Common myeloid progenitor, CD34-positive (primary cell): Measurements from ENCODE around the gene PLA2G4F.

Source experiments
- CTCF ChIA-PET: fragments of 350-600 bp; sonication (Branson Sonifier 250); formaldehyde crosslinking; loops from one replicate; lab custom pipeline; 2021; ENCODE audit warnings: antibody characterized with exemption; lab: Charles Lee
- POLR2A ChIA-PET: fragments of 350-600 bp; sonication (Branson Sonifier 250); formaldehyde crosslinking; loops from one replicate; lab custom pipeline; 2021; ENCODE audit warnings: antibody characterized with exemption; lab: Charles Lee
- DNase-seq, 3 donors: peaks; one replicate each; pipeline versions ENCODE4 v3.0.0 to v3.0.0-alpha.2; 2013
- H3K27ac ChIP-seq, 2 experiments: 1 replicate in 1 of 2; 2 replicates in 1 of 2; pipeline ENCODE4 v1.7.0; 2013; ENCODE audit warnings: inconsistent platforms in 2 of 2, low read length in 2 of 2, mild to moderate bottlenecking in 2 of 2, low read depth in 1 of 2, moderate library complexity in 1 of 2; ENCODE audit not compliant: severe bottlenecking in 2 of 2, insufficient read depth in 1 of 2, poor library complexity in 1 of 2
- H3K27me3 ChIP-seq, 5 experiments: replicated peaks in 2 of 5; 1 replicate in 3 of 5; 2 replicates in 2 of 5; pipeline versions ENCODE4 v1.6.1 to v1.7.0; 2013; ENCODE audit warnings: low read length in 4 of 5, mild to moderate bottlenecking in 2 of 5, moderate library complexity in 2 of 5, inconsistent platforms in 1 of 5; ENCODE audit not compliant: insufficient read depth in 5 of 5, control insufficient read depth in 4 of 5
- H3K36me3 ChIP-seq, 4 experiments: 1 replicate in 2 of 4; 2 replicates in 2 of 4; pipeline versions ENCODE4 v1.6.1 to v1.7.0; 2013; ENCODE audit warnings: low read length in 3 of 4, control low read depth in 1 of 4, mild to moderate bottlenecking in 1 of 4; ENCODE audit not compliant: control insufficient read depth in 4 of 4, insufficient read depth in 4 of 4
- H3K4me1 ChIP-seq, 4 experiments: 1 replicate in 3 of 4; 2 replicates in 1 of 4; pipeline versions ENCODE4 v1.6.1 to v1.7.1; 2013; ENCODE audit warnings: low read length in 3 of 4, mild to moderate bottlenecking in 3 of 4, control low read depth in 1 of 4, inconsistent platforms in 1 of 4, moderate library complexity in 1 of 4; ENCODE audit not compliant: control insufficient read depth in 4 of 4, insufficient read depth in 4 of 4; ENCODE audit errors: control extremely low read depth in 1 of 4
- H3K4me3 ChIP-seq, 7 experiments: 1 replicate in 4 of 7; 2 replicates in 3 of 7; pipeline versions ENCODE4 v1.5.1 to v1.7.0; 2013; ENCODE audit warnings: mild to moderate bottlenecking in 7 of 7, low read length in 6 of 7, moderate library complexity in 6 of 7, inconsistent platforms in 2 of 7, low read depth in 2 of 7, control low read depth in 1 of 7; ENCODE audit not compliant: insufficient read depth in 4 of 7, control insufficient read depth in 1 of 7; ENCODE audit errors: extremely low read depth in 1 of 7
- H3K9me3 ChIP-seq, 5 experiments: 1 replicate in 4 of 5; 2 replicates in 1 of 5; pipeline versions ENCODE4 v1.6.1 to v1.7.1; 2013; ENCODE audit warnings: low read length in 4 of 5, mild to moderate bottlenecking in 2 of 5, inconsistent platforms in 1 of 5, low read depth in 1 of 5, moderate library complexity in 1 of 5; ENCODE audit not compliant: control insufficient read depth in 4 of 5, insufficient read depth in 2 of 5; ENCODE audit errors: control extremely low read depth in 1 of 5
- WGBS: methylation state at CpG from one replicate; pipeline ENCODE4 v1.1.5; 2013; ENCODE audit not compliant: insufficient coverage; 5-methylcytosine and 5-hydroxymethylcytosine counted together

Gene PLA2G4F

DNA sequence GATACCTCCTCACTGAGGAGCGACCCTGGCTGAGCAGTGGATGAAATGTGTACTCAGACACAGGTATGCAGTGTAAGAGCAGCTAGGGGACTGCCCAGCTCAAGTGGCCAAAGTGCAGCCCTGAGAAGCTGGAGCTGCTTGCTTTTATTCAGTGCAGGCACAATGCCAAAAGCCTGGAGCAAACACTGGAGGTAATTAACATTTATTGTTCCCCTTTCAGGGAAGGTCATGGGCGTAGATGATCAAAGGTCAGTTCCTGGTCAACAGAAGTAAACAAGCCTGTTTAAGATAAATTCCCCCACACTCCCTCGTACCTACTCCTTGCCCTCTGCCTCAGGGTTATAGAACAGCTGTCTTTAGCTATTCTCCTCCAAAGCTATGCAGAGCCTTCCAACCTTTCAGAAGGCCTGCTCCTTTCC, 17.5 kb downstream of the PLA2G4F start:
- Histone ChIP-seq H3K27ac (no peak overlapping the region), H3K9me3 (no peaks in the 10 kb centered on the region), H3K27me3 (no peaks in the 10 kb centered on the region), H3K4me1 (no peaks in the 10 kb centered on the region), H3K4me3 (no peak overlapping the region), H3K36me3 (no peaks in the 10 kb centered on the region)
- 100% methylated on average over 3 of the region's 3 CpGs for WGBS
- no peak for DNase-seq
- ChIA-PET POLR2A (no interaction called here), CTCF (interaction anchor here (0.6 to 17.8 kb wide), 16 partner anchors 9 to 307 kb away, joined by 3 to 303 read pairs (median 5); partner anchors contain the start of gene PLA2G4F)

GRCh38 chr15:42138411-42138810, 18.0 kb downstream of the PLA2G4F start:
- Histone ChIP-seq H3K4me1 (no peaks in the 10 kb centered on the region), H3K9me3 (no peaks in the 10 kb centered on the region), H3K27me3 (no peaks in the 10 kb centered on the region), H3K4me3 (no peak overlapping the region), H3K27ac (no peak overlapping the region), H3K36me3 (no peaks in the 10 kb centered on the region)
- POLR2A ChIA-PET, result no interaction called here
- no peak for DNase-seq
- CTCF ChIA-PET, result interaction anchor here (1.0 to 17.8 kb wide), 18 partner anchors 8 to 515 kb away, joined by 3 to 303 read pairs (median 5); partner anchors contain the start of gene PLA2G4F
- 95% methylated on average over 4 of the region's 4 CpGs for WGBS

DNA sequence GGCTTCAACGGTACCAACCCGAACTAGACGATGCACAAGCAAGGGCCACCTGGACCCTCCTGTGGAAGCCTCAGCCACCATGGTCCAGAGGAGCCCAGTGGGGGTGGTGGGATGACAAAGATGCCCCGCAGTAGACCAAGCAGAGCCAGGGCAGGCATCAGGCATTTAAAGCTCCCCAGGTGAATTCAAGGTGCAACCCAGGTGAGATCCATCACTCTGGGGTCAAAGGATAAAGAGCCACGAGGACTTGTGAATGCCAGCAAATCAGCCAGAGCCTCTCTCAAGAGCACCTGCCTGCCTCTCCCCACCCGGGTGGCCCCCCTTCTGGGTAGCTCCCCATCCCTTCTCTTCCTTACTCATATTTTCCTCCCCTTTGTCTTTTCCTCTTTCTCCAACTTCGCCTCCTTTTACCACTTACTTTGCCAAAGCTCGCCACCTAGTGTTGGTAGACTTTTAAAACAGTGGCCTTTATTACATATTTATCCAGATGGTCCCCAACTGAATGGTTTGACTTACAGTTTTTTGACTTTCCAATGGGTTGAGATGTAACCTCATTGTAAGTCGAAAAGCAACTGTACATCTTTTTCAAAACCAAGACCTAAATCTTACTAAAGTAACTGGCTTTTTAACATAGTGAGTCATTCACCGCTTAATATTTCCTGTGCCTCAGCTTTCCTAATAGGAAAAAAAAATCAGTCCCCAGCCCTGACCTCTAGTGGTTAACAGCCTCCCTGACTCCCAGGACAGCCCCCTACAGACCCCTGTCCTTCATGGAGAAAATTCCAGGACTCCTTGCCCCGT, 18.8 kb downstream of the PLA2G4F start:
- CTCF ChIA-PET, result interaction anchor here (0.7 to 17.8 kb wide), 19 partner anchors 10 to 515 kb away, joined by 3 to 303 read pairs (median 4); partner anchors contain the start of gene PLA2G4F
- 66% methylated on average over 9 of the region's 11 CpGs for WGBS

DNA sequence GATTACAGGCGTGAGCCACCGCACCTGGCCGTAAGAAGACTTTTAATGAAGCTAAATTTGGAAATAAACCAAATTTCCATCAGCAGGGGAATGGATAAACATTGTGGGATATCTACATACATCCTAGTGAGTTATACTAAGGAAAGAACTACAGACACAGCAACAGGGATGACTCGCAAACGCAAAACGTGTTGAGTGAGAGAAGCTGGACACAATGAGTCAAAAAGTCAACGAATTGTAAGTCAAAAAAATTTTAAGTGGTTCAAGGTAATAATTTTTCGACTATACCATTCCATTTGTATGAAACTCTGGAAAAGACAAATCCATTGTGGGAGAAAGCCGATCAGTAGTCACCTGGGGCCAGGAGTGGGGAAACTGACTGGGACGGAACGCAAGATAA, 19.9 kb downstream of the PLA2G4F start:
- ChIA-PET POLR2A (no interaction called here), CTCF (interaction anchor here (0.8 to 17.8 kb wide), 10 partner anchors 11 to 148 kb away, joined by 3 to 303 read pairs (median 3); no protein-coding TSS in a partner anchor)
- no peak overlapping the region for H3K4me3 ChIP-seq
- WGBS, result 94% methylated on average over 4 of the region's 11 CpGs
- H3K4me1 ChIP-seq, result no peaks in the 10 kb centered on the region
- no peak overlapping the region for H3K27ac ChIP-seq
- DNase-seq, result no peak
- no peaks in the 10 kb centered on the region for H3K27me3 ChIP-seq
- no peaks in the 10 kb centered on the region for H3K9me3 ChIP-seq
- H3K36me3 ChIP-seq, result no peaks in the 10 kb centered on the region

More for the DNA sequence above, 18.8 kb downstream of the PLA2G4F start:
- Histone ChIP-seq H3K27me3 (no peaks in the 10 kb centered on the region), H3K4me1 (no peaks in the 10 kb centered on the region), H3K36me3 (no peaks in the 10 kb centered on the region), H3K9me3 (no peaks in the 10 kb centered on the region), H3K4me3 (no peak overlapping the region), H3K27ac (no peak overlapping the region)
- DNase-seq, result peak; percentile 40 to 71 (median 61)
- POLR2A ChIA-PET, result no interaction called here

DNA sequence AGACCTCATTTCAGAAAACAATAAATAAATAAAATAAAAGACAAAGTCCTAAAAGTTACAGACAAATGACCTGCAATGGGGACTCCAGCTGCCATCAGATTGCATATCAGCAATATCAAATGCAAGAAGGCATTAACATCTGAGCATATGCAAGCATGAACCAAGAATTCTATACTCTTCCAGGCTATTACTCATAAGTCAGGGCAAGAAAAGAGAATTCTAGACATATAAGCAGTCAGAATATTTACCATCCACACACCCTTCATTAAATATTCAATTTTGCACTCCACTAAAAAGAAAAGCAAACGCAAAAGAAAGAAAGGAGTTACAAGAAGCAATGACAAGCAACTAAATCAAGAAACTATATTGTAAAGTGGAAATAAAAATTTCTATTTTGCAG, 21.1 kb downstream of the PLA2G4F start:
- Histone ChIP-seq H3K9me3 (no peaks in the 10 kb centered on the region), H3K36me3 (no peaks in the 10 kb centered on the region), H3K27me3 (no peaks in the 10 kb centered on the region), H3K4me3 (no peak overlapping the region), H3K27ac (no peak overlapping the region), H3K4me1 (no peaks in the 10 kb centered on the region)
- CTCF ChIA-PET, result interaction anchor here (1.0 to 17.8 kb wide), 12 partner anchors 9 to 149 kb away, joined by 3 to 303 read pairs (median 4); no protein-coding TSS in a partner anchor
- POLR2A ChIA-PET, result interaction anchor here (0.6 kb wide), 1 partner anchor 53 kb away, joined by 4 read pairs; no protein-coding TSS in a partner anchor
- no peak for DNase-seq
- no CpG with 5 or more reads among the region's 1 CpG for WGBS

DNA sequence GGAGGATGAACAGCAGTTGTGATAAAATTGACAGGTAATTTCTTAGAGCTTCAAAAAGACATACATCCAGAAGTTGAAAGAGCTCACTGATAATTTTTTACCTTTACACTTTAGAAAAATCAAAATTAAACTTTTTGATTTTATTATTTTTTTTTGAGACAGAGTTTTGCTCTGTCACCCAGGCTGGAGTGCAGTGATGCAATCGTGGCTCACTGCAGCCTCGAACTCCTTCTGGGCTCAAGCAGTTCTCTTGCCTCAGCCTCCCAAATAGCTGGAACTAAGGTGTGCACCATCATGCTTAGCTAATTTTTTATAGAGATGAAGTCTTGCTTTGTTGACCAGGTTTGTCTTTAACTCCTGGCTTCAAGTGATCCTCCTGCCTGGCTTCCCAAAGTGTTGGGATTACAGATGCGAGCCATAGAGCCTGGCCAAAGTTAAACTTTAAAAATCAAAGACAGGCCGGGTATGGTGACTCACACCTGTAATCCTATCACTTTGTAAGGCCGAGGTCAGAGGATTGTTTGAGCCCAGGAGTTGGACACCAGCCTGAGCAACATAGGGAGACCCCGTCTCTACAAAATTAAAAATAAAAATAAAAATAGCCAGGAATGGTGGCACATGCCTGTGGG, 21.7 kb downstream of the PLA2G4F start:
- 100% methylated on average over 3 of the region's 6 CpGs for WGBS
- Histone ChIP-seq H3K9me3 (no peaks in the 10 kb centered on the region), H3K27me3 (no peaks in the 10 kb centered on the region), H3K36me3 (no peaks in the 10 kb centered on the region), H3K4me1 (no peaks in the 10 kb centered on the region), H3K4me3 (no peak overlapping the region), H3K27ac (no peak overlapping the region)
- CTCF ChIA-PET, result interaction anchor here (0.9 to 17.8 kb wide), 18 partner anchors 9 to 149 kb away, joined by 3 to 303 read pairs (median 5); no protein-coding TSS in a partner anchor
- POLR2A ChIA-PET, result no interaction called here
- DNase-seq, result no peak
